Measurements from ENCODE around the gene CTU2. TPM values are rescaled to one million over a fixed set of nuclear protein-coding genes. Genes with fewer than 3 reads are reported as not detected.

CTU2 gene
- total and polyA plus RNA-seq, 2 of the 4 experiments (the other 2 are of a cell fraction), result 12.9 to 18.4 TPM

GRCh38 chr16:88713568-88714419 lies 7.5 kb downstream of the CTU2 start:
- H2AK9ac ChIP-seq (replicated peaks; ENCODE audit: low read depth, low read length, poor library complexity), result no peak overlapping the region
- no peak overlapping the region for H4K8ac ChIP-seq (ENCODE audit: low read depth in 2 of 2, low read length in 2 of 2)
- no peak overlapping the region for H3K18ac ChIP-seq (ENCODE audit: low read depth, low read length)
- no peak overlapping the region for H3K14ac ChIP-seq (replicated peaks; ENCODE audit: low read depth, low read length)
- TF ChIP-seq RCOR1 (IDR thresholded peaks at IDR 0.05; ENCODE audit: insufficient replicate concordance, low read length), result no peak
- no peak overlapping the region for H2AK5ac ChIP-seq (ENCODE audit: low read depth, low read length)
- peaks cover 47% of the 10 kb centered on the region for H4K20me1 ChIP-seq (ENCODE audit: insufficient read depth, low read length)
- ChIA-PET CTCF (no interaction called here), POLR2A (ENCODE audit: unreplicated experiment) (no interaction called here)
- peaks cover 55% of the 10 kb centered on the region for H3K36me3 ChIP-seq (ENCODE audit: control insufficient read depth, insufficient read depth, low read length)
- no peaks in the 10 kb centered on the region for H3K9me1 ChIP-seq (ENCODE audit: insufficient read depth, low read length)
- no peak overlapping the region for H3K56ac ChIP-seq (ENCODE audit: extremely low read depth, insufficient read depth, low read length)
- in situ Hi-C loops (cut with MboI; ENCODE audit: low sequenced_read_pairs), result no loop called here
- H3K9me3 ChIP-seq (ENCODE audit: control insufficient read depth, insufficient read depth, low read length), result no peaks in the 10 kb centered on the region
- intact Hi-C loops (cut with micrococcal nuclease), result no loop called here
- H3K27me3 ChIP-seq (ENCODE audit: control insufficient read depth, insufficient read depth, low read length), result no peaks in the 10 kb centered on the region
- DNase-seq, result peak; percentile 41
- H4K5ac ChIP-seq (ENCODE audit: low read depth, low read length), result no peak overlapping the region
- dilution Hi-C loops (cut with HindIII; ENCODE audit: low sequenced_read_pairs, unreplicated experiment), result no loop called here
- H3K4me2 ChIP-seq (ENCODE audit: low read depth, low read length), result no peak overlapping the region
- H3K4me1 ChIP-seq (ENCODE audit: control insufficient read depth, insufficient read depth, low read length), result no peaks in the 10 kb centered on the region
- H2BK20ac ChIP-seq (ENCODE audit: low read depth, low read length), result no peak overlapping the region
- H4K91ac ChIP-seq (ENCODE audit: insufficient read depth, low read depth, low read length), result no peak overlapping the region
- no peak overlapping the region for H3K27ac ChIP-seq (ENCODE audit: insufficient read depth, low read length)
- H3K23ac ChIP-seq (ENCODE audit: low read depth, low read length), result no peak overlapping the region
- BruUV-seq (replicated peaks), result no TSS peak
- WGBS, 2 experiments (ENCODE audit: extremely low coverage in 2 of 2, insufficient read length in 1 of 2), result 92% methylated on average over 17 of the region's 30 CpGs; no CpG with 5 or more reads in 1 of the 2 experiments
- H3K79me1 ChIP-seq (ENCODE audit: low read depth in 1 of 2, low read length in 2 of 2), result peaks cover 8 to 44% of the 10 kb centered on the region in 2 experiments; a peak in 2 of 4 replicates
- no peak overlapping the region for H2BK120ac ChIP-seq (ENCODE audit: low read depth, low read length)
- peak; percentile 43 for ATAC-seq (ENCODE audit: low read depth)
- no peak overlapping the region for H3K4me3 ChIP-seq (ENCODE audit: insufficient read depth, low read depth, low read length)
- H2AFZ ChIP-seq (replicated peaks; ENCODE audit: low read length, poor library complexity), result no peak overlapping the region
- H3K4ac ChIP-seq (ENCODE audit: low read depth, low read length), result no peak overlapping the region
- no peak overlapping the region for H2BK15ac ChIP-seq (ENCODE audit: low read depth, low read length)
- H2BK5ac ChIP-seq (ENCODE audit: low read depth, low read length, poor library complexity, severe bottlenecking), result no peak overlapping the region
- no peak overlapping the region for H3K9ac ChIP-seq (ENCODE audit: low read depth, low read length)

Measured in IMR-90 (cell line).